Measurements from ENCODE around the gene MFN1.

Gene MFN1

DNA sequence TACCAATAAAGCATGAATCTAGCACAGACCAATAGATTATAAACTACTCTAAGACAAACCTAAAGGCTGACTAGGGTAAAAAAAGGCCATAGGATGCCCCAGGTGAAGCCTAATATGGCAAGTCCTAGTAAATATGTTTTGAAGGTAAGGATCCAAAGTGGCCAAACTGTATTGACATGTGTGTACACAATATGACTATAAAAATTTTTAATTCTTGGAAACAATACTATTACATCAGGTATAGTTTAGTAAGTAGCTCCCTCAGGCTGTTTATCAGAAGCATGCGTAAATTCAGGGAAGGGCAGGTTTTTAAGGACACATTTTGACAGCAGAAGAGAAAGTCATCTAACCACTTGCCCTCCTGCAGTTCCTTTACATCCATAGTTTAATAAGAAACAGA lies 84.9 kb downstream of the MFN1 start:
- no peak for DNase-seq

DNA sequence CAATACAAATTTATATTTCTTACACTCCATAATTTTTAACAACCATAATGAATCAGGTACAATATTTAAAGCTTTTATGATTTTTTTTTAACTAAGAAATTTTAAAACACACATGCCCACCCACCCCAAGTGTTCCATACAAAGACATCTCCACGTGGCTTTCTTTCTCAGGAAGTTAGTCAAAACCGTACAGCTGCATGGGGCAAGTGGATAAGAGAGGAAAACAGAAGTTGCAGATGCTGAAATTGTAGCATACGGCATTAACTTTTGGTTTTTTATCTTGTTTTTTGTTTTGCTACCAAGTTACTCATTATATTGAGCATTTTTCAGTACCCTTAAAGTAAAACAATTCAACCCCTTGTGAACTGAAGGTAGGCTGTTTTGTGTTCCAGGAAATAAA lies 89.0 kb downstream of the MFN1 start:
- DNase-seq, result no peak

DNA sequence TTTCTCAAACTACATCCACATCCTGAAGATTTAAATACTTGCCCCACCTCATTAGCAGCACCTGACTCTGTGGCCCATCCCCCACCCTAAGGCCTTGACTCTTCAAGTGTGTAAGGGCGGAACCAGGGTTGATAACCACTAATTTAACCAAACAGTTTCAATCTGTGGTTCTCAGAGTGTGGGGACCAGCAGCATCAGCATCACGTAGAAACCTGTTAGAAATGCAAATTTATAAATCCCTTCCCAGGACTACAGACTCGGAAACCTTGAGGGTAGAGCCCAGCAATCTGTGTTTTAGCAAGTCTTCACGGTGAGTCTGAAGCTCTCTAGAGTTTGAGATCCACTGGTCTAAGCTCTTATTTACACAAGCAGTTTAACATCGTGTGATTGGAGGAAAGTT lies 91.3 kb downstream of the MFN1 start:
- no peak for DNase-seq

Measured in NCI-H510A (cell line).